Measurements from ENCODE around the gene SIL1. TPM values are rescaled to one million over a fixed set of nuclear protein-coding genes. Genes with fewer than 3 reads are reported as not detected.
"Not testable (repeated sequence)": the region's sequence is repeated elsewhere in the genome, so short reads cannot be mapped to it uniquely, and the experiment has no call there.

Gene SIL1
- total and polyA plus RNA-seq, 7 donors, result 7.8 to 60.8 (median 33.0) TPM

GRCh38 chr5:139171779-139172404, 26.3 kb downstream of the SIL1 start:
- TF ChIP-seq EP300 (IDR thresholded peaks at IDR 0.05) (no peak), POLR2AphosphoS5 (IDR thresholded peaks at IDR 0.05) (no peak), POLR2A (IDR thresholded peaks at IDR 0.05) (no peak)
- TF ChIP-seq, protein P1, sequence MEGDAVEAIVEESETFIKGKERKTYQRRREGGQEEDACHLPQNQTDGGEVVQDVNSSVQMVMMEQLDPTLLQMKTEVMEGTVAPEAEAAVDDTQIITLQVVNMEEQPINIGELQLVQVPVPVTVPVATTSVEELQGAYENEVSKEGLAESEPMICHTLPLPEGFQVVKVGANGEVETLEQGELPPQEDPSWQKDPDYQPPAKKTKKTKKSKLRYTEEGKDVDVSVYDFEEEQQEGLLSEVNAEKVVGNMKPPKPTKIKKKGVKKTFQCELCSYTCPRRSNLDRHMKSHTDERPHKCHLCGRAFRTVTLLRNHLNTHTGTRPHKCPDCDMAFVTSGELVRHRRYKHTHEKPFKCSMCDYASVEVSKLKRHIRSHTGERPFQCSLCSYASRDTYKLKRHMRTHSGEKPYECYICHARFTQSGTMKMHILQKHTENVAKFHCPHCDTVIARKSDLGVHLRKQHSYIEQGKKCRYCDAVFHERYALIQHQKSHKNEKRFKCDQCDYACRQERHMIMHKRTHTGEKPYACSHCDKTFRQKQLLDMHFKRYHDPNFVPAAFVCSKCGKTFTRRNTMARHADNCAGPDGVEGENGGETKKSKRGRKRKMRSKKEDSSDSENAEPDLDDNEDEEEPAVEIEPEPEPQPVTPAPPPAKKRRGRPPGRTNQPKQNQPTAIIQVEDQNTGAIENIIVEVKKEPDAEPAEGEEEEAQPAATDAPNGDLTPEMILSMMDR (IDR thresholded peaks at IDR 0.05), result no peak
- WGBS, 2 donors, result 86 to 98% methylated on average over 1 of the region's 1 CpG
- peaks cover 0 to 1% (median under 1%) of the 10 kb centered on the region in 4 donors for H3K4me1 ChIP-seq

DNA sequence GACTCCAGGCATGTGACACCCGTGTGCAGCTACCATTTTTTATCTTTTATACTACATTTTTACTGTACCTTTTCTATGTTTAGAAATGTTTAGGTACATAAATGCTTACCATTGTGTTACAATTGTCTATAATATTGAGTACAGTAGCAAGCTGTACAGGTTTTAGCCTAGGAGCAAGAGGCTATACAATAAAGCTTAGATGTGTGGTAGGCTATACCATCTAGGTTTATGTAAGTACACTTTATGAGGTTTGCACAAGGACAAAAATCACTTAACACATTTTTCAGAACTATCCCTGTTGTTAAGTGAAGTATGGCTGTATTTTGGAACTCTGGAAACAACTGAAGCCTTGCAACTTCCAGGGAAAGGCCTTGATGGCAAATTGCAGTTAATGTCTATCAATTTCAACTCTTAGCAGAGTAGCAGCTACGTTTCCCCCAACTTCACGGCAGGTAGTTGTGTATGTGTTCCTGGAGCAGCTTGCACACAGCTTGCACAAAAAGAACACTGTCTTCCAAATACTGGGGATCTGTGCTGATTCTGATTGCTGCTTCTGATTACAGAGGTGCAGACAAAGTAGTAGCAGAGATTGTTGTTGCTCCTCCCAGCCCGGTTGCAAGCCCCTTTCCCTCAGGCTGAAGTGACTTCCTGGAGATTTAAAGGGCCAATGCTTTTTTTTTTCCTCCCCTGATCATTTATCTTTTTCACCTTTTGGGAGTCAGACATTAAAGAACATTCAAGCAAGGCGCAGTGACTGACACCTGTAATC, 30.0 kb downstream of the SIL1 start:
- Histone ChIP-seq H3K27ac (no peak overlapping the region), H3K36me3 (no peaks in the 10 kb centered on the region), H3K9me3 (peaks cover 0 to 8% (median 0%) of the 10 kb centered on the region in 4 donors), H3K4me1 (no peaks in the 10 kb centered on the region), H3K27me3 (no peaks in the 10 kb centered on the region), H3K4me3 (no peak overlapping the region)
- WGBS, 2 donors, result 34 to 55% methylated on average over 5 of the region's 5 CpGs
- intact Hi-C loops (cut with DNase I), result no loop called here
- TF ChIP-seq EP300 (IDR thresholded peaks at IDR 0.05) (no peak), POLR2A (IDR thresholded peaks at IDR 0.05) (no peak), POLR2AphosphoS5 (IDR thresholded peaks at IDR 0.05) (no peak)
- TF ChIP-seq, protein P1 (IDR thresholded peaks at IDR 0.05), result no peak
- no peak for DNase-seq

More at GRCh38 chr5:139171779-139172404, 26.3 kb downstream of the SIL1 start:
- Histone ChIP-seq H3K9me3 (peaks cover 0 to 8% (median 0%) of the 10 kb centered on the region in 4 donors), H3K4me3 (no peak overlapping the region), H3K27me3 (no peaks in the 10 kb centered on the region), H3K36me3 (no peaks in the 10 kb centered on the region), H3K27ac (no peak overlapping the region)
- no peak for DNase-seq
- intact Hi-C loops (cut with DNase I), result no loop called here

DNA sequence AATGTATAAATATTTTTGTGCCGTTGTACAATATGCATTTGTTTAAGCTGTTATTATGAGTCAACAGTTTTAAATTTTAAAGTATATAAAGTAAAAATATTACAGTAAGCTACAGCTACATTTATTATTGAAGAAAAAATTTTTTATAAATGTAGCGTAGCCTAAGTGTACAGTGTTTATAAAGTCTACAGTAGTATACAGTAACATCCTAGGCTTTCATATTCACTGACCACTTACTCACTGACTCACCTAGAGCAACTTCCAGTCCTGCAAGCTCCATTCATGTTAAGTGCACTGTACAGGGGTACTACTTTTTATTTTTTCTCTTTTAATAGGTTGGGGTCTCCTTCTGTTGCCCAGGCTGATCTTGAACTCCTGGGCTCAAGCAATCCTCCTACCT, 30.6 kb downstream of the SIL1 start:
- intact Hi-C loops (cut with DNase I), result no loop called here
- Histone ChIP-seq H3K4me3 (no peak overlapping the region), H3K9me3 (peaks cover 0 to 7% (median 0%) of the 10 kb centered on the region in 4 donors), H3K27ac (no peak overlapping the region), H3K4me1 (no peaks in the 10 kb centered on the region), H3K36me3 (no peaks in the 10 kb centered on the region), H3K27me3 (no peaks in the 10 kb centered on the region)
- 81 to 85% methylated on average over 2 of the region's 2 CpGs for WGBS, 2 donors
- DNase-seq, result no peak
- no peak for TF ChIP-seq POLR2A (IDR thresholded peaks at IDR 0.05)
- TF ChIP-seq EP300 (IDR thresholded peaks at IDR 0.05), result no peak
- TF ChIP-seq, protein P1 (IDR thresholded peaks at IDR 0.05), result no peak
- no peak for TF ChIP-seq POLR2AphosphoS5 (IDR thresholded peaks at IDR 0.05)

DNA sequence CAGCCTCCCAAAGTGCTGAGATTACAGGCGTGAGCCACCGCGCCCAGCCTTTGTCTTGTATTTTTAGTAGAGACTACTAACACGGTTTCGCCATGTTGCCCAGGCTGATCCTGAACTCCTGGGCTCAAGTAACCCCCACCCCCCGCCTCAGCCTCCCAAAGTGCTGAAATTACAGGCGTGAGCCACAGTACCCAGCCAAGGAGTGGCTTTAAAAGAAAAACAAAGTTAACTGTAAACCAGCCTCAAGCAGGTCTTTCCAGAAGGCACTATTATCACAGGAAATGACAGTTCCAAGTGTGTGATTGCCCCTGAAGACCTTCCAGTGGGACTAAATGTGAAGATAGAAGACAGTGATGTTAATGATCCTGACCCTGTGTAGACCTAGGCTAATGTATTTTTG, 31.1 kb downstream of the SIL1 start:
- WGBS, 2 donors, result 51 to 83% methylated on average over 7 of the region's 7 CpGs
- intact Hi-C loops (cut with DNase I), result no loop called here
- TF ChIP-seq, protein P1 (IDR thresholded peaks at IDR 0.05), result no peak
- TF ChIP-seq POLR2AphosphoS5 (IDR thresholded peaks at IDR 0.05) (no peak), EP300 (IDR thresholded peaks at IDR 0.05) (no peak), POLR2A (IDR thresholded peaks at IDR 0.05) (no peak)
- H3K27ac ChIP-seq, result no peak overlapping the region
- H3K9me3 ChIP-seq, result peaks cover 0 to 2% (median 0%) of the 10 kb centered on the region in 4 donors
- no peaks in the 10 kb centered on the region for H3K4me1 ChIP-seq
- H3K4me3 ChIP-seq, result no peak overlapping the region
- no peaks in the 10 kb centered on the region for H3K27me3 ChIP-seq
- DNase-seq, result no peak
- H3K36me3 ChIP-seq, result no peaks in the 10 kb centered on the region

DNA sequence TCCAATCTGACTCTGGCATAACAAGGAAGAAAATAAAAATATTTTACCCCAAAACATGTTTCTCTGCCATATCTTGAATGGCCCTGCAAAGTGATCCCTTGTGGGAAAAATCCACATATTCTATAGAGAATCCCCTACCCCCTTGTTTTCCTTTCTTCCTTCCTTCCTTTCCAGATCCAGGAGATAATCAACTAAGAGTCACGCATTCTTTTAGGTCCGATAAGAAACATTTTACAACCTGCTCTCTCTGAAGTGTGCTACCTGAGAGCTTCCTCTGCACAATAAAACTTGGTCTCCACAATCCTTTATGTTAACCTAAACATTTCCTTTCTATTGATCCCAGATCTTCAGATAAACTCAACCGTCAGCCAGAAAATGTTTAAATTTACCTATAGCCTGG, 33.3 kb downstream of the SIL1 start:
- intact Hi-C loops (cut with DNase I); DNase-seq; H3K4me1 ChIP-seq; H3K9me3 ChIP-seq; H3K27ac ChIP-seq; H3K4me3 ChIP-seq; H3K36me3 ChIP-seq; H3K27me3 ChIP-seq: not testable (repeated sequence)
- WGBS, 2 donors, result 29 to 67% methylated on average over 3 of the region's 3 CpGs
